GM12878 (cell line): Measurements from ENCODE around the gene ZBTB5. TPM values are rescaled to one million over a fixed set of nuclear protein-coding genes. Genes with fewer than 3 reads are reported as not detected.

ENCODE experiments used
- BACH1 ChIP-seq: fragments of 450-650 bp; IDR thresholded peaks from 2 replicates; pipeline ENCODE4 v1.6.1; 2017; ENCODE audit warnings: mild to moderate bottlenecking, borderline replicate concordance
- BMI1 ChIP-seq: fragments of 450-650 bp; IDR thresholded peaks from 2 replicates; pipeline ENCODE4 v1.6.1; 2016; ENCODE audit warnings: mild to moderate bottlenecking, moderate library complexity, borderline replicate concordance
- BRCA1 ChIP-seq: IDR thresholded peaks from 2 replicates; pipeline ENCODE4 v1.6.1; 2011; ENCODE audit warnings: low read depth, low read length, improper control_type of control experiment
- CBFB ChIP-seq: IDR thresholded peaks from 2 replicates; pipeline ENCODE4 v1.6.1; 2016; ENCODE audit warnings: antibody characterized with exemption, low read depth
- CEBPB ChIP-seq, 2 experiments: fragments of 150-350 bp in 1 of 2; IDR thresholded peaks; 2 replicates each; pipeline ENCODE4 v1.6.1; 2012 to 2014; ENCODE audit warnings: low read depth in 2 of 2, low read length in 2 of 2, borderline replicate concordance in 1 of 2, inconsistent platforms in 1 of 2
- DPF2 ChIP-seq: fragments of 450-650 bp; IDR thresholded peaks from 2 replicates; pipeline ENCODE4 v1.6.1; 2017; ENCODE audit warnings: mild to moderate bottlenecking
- EP300 ChIP-seq, 2 experiments: fragments of 150-350 bp in 1 of 2; IDR thresholded peaks; 2 replicates each; pipeline ENCODE4 v1.6.1; 2011 to 2012; ENCODE audit warnings: low read depth in 2 of 2, low read length in 2 of 2, borderline replicate concordance in 1 of 2, improper control_type of control experiment in 1 of 2, inconsistent platforms in 1 of 2; ENCODE audit not compliant: control insufficient read depth in 1 of 2
- EZH2 ChIP-seq: IDR thresholded peaks from 2 replicates; pipeline ENCODE4 v1.6.1; 2012; ENCODE audit warnings: low read depth, mild to moderate bottlenecking, control low read depth, inconsistent platforms, low read length, borderline replicate concordance; ENCODE audit not compliant: control insufficient read depth
- FOXK2 ChIP-seq: fragments of 450-650 bp; IDR thresholded peaks from 2 replicates; pipeline ENCODE4 v1.6.1; 2017; ENCODE audit warnings: mild to moderate bottlenecking, moderate library complexity
- HCFC1 ChIP-seq: fragments of 150-350 bp; IDR thresholded peaks from 2 replicates; pipeline ENCODE4 v1.6.1; 2014; ENCODE audit warnings: low read length
- HDAC2 ChIP-seq: fragments of 200-600 bp; sonication (generic); IDR thresholded peaks from 2 replicates; pipeline ENCODE4 v1.6.1; 2017
- JUND ChIP-seq: IDR thresholded peaks from 2 replicates; pipeline ENCODE4 v1.6.1; 2012; ENCODE audit warnings: low read depth, mild to moderate bottlenecking, low read length, improper control_type of control experiment, moderate library complexity
- MXI1 ChIP-seq: fragments of 150-350 bp; IDR thresholded peaks from 2 replicates; pipeline ENCODE4 v1.6.1; 2011; ENCODE audit warnings: low read depth, mild to moderate bottlenecking, inconsistent platforms, low read length, improper control_type of control experiment
- NFIC ChIP-seq: IDR thresholded peaks from 2 replicates; pipeline ENCODE4 v1.6.1; 2012; ENCODE audit warnings: low read depth, mild to moderate bottlenecking, inconsistent platforms, low read length, moderate library complexity
- PML ChIP-seq: IDR thresholded peaks from 2 replicates; pipeline ENCODE4 v1.6.1; 2012; ENCODE audit warnings: low read length, inconsistent platforms
- RB1 ChIP-seq: fragments of 450-650 bp; formaldehyde crosslinking; IDR thresholded peaks from 2 replicates; pipeline ENCODE4 v1.6.1; 2017; ENCODE audit warnings: mild to moderate bottlenecking, borderline replicate concordance
- RCOR1 ChIP-seq: conservative IDR thresholded peaks from 2 replicates; pipeline ENCODE4 v1.6.1; 2012; ENCODE audit warnings: low read depth, low read length, improper control_type of control experiment
- RFX5 ChIP-seq: IDR thresholded peaks from 2 replicates; pipeline ENCODE4 v1.6.1; 2011; ENCODE audit warnings: low read depth, low read length, improper control_type of control experiment
- SKIL ChIP-seq: fragments of 450-650 bp; IDR thresholded peaks from 2 replicates; pipeline ENCODE4 v1.6.1; 2017; ENCODE audit warnings: mild to moderate bottlenecking, low read depth, inconsistent platforms; ENCODE audit not compliant: poor library complexity, severe bottlenecking
- SMARCA5 ChIP-seq: fragments of 450-650 bp; IDR thresholded peaks from 2 replicates; pipeline ENCODE4 v1.6.1; 2017; ENCODE audit warnings: mild to moderate bottlenecking
- SP1 ChIP-seq: IDR thresholded peaks from one replicate; pipeline ENCODE4 v1.6.1; 2011; ENCODE audit warnings: low read depth, low read length
- SREBF1 ChIP-seq: IDR thresholded peaks from 2 replicates; pipeline ENCODE4 v1.6.1; 2012; ENCODE audit warnings: mild to moderate bottlenecking, low read length
- TCF7 ChIP-seq: IDR thresholded peaks from 2 replicates; pipeline ENCODE4 v1.6.1; 2014; ENCODE audit warnings: antibody characterized with exemption, borderline replicate concordance
- USF1 ChIP-seq: IDR thresholded peaks from 2 replicates; pipeline ENCODE4 v1.6.1; 2011; ENCODE audit warnings: borderline replicate concordance, low read depth, mild to moderate bottlenecking, moderate library complexity, mixed read lengths, low read length; ENCODE audit not compliant: insufficient read depth; ENCODE audit errors: extremely low read length
- ZNF274 ChIP-seq: IDR thresholded peaks from one replicate; pipeline ENCODE4 v1.8.0; 2011; ENCODE audit not compliant: insufficient read length, insufficient read depth
- ZZZ3 ChIP-seq: IDR thresholded peaks from 2 replicates; pipeline ENCODE4 v1.6.1; 2011; ENCODE audit warnings: low read depth; ENCODE audit not compliant: control insufficient read depth, insufficient read length
- polyA plus RNA-seq, 11 experiments: library from polyadenylated mRNA; depleted of rRNA in 4 of 11; unstranded in 6 of 11; stranded (reverse) in 5 of 11; fragments of >200 nt; fragmentation: Nextera tagmentation in 4 of 11; fragmentation: Illumina TruSeq in 1 of 11; extraction: Ambion mirVana in 4 of 11; extraction: Trizol in 1 of 11; gene quantifications; 1 replicate in 1 of 11; 2 replicates in 10 of 11; pipeline versions ENCODE4 v1.2.1 to v1.2.3, GENCODE V29; 2011 to 2016; ENCODE audit warnings: inconsistent platforms in 2 of 11, missing spikeins in 2 of 11, low read depth in 1 of 11
- total RNA-seq, 4 experiments: library from RNA; depleted of rRNA in 3 of 4; stranded (reverse); fragments of >200 nt in 3 of 4; fragmentation: Illumina TruSeq in 1 of 4; extraction: Trizol in 1 of 4; gene quantifications; 2 replicates each; pipeline versions ENCODE4 v1.2.1 to v1.2.3, GENCODE V29; 2013 to 2021
- TF ChIP-seq, protein P1 (sequence below): IDR thresholded peaks from 2 replicates; pipeline ENCODE4 v1.6.1; 2012; ENCODE audit warnings: mild to moderate bottlenecking, low read depth, low read length

Gene ZBTB5
- total and polyA plus RNA-seq, 10 of the 15 experiments (the other 5 are each of a cell fraction or from before 2014, with no cell fraction given): 1.4 to 32.5 (median 12.1) TPM

GRCh38 chr9:37415011-37415719 is 50.1 kb downstream of the ZBTB5 start (continued):
- TF ChIP-seq SKIL (peak; percentile 42), HCFC1 (no peak), BRCA1 (no peak), CBFB (no peak), PML (no peak), MXI1 (0 out of 2 replicates have a peak, but pooled peaks have one; percentile 28), DPF2 (no peak), USF1 (no peak), ZZZ3 (no peak), SMARCA5 (peak; percentile 59; the same call in 1 of the 2 replicates), FOXK2 (no peak), EP300 (IDR thresholded peaks at IDR 0.05; ENCODE audit: borderline replicate concordance in 1 of 2, control insufficient read depth in 1 of 2, low read depth in 2 of 2, low read length in 2 of 2) (no peak), SP1 (no peak), NFIC (no peak), RB1 (0 out of 2 replicates have a peak, but pooled peaks have one; percentile 27), HDAC2 (no peak), RCOR1 (no peak), SREBF1 (no peak), RFX5 (no peak), BACH1 (no peak), ZNF274 (no peak), BMI1 (no peak), JUND (no peak), CEBPB (IDR thresholded peaks at IDR 0.05; ENCODE audit: borderline replicate concordance in 1 of 2, low read depth in 2 of 2, low read length in 2 of 2) (no peak), EZH2 (no peak), TCF7 (no peak)
- TF ChIP-seq, protein P1, sequence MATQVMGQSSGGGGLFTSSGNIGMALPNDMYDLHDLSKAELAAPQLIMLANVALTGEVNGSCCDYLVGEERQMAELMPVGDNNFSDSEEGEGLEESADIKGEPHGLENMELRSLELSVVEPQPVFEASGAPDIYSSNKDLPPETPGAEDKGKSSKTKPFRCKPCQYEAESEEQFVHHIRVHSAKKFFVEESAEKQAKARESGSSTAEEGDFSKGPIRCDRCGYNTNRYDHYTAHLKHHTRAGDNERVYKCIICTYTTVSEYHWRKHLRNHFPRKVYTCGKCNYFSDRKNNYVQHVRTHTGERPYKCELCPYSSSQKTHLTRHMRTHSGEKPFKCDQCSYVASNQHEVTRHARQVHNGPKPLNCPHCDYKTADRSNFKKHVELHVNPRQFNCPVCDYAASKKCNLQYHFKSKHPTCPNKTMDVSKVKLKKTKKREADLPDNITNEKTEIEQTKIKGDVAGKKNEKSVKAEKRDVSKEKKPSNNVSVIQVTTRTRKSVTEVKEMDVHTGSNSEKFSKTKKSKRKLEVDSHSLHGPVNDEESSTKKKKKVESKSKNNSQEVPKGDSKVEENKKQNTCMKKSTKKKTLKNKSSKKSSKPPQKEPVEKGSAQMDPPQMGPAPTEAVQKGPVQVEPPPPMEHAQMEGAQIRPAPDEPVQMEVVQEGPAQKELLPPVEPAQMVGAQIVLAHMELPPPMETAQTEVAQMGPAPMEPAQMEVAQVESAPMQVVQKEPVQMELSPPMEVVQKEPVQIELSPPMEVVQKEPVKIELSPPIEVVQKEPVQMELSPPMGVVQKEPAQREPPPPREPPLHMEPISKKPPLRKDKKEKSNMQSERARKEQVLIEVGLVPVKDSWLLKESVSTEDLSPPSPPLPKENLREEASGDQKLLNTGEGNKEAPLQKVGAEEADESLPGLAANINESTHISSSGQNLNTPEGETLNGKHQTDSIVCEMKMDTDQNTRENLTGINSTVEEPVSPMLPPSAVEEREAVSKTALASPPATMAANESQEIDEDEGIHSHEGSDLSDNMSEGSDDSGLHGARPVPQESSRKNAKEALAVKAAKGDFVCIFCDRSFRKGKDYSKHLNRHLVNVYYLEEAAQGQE: no peak
